H9 (cell line): Measurements from ENCODE around the gene SCYGR8. TPM values are rescaled to one million over a fixed set of nuclear protein-coding genes. Genes with fewer than 3 reads are reported as not detected.
"Not testable (repeated sequence)": the region's sequence is repeated elsewhere in the genome, so short reads cannot be mapped to it uniquely, and the experiment has no call there.

ENCODE experiments used
- DNase-seq: peaks from one replicate; pipeline ENCODE4 v3.0.0-alpha.2; 2017
- H2AFZ ChIP-seq: one replicate; pipeline ENCODE4 v1.6.1; 2013; ENCODE audit warnings: mild to moderate bottlenecking, low read length, control low read depth, moderate library complexity
- H2AK5ac ChIP-seq: 2 replicates; pipeline ENCODE4 v1.6.1; 2013; ENCODE audit warnings: low read length, control low read depth, mixed read lengths; ENCODE audit not compliant: insufficient read length
- H2BK120ac ChIP-seq: one replicate; pipeline ENCODE4 v1.6.1; 2013; ENCODE audit warnings: low read depth, mild to moderate bottlenecking, low read length, control low read depth, inconsistent platforms; ENCODE audit not compliant: poor library complexity, severe bottlenecking
- H2BK12ac ChIP-seq: 2 replicates; pipeline ENCODE4 v1.6.1; 2013; ENCODE audit warnings: low read length, control low read depth, mixed read lengths, low read depth; ENCODE audit not compliant: insufficient read length
- H2BK15ac ChIP-seq: 2 replicates; pipeline ENCODE4 v1.6.1; 2013; ENCODE audit warnings: low read depth, low read length, control low read depth
- H2BK20ac ChIP-seq: one replicate; pipeline ENCODE4 v1.6.1; 2013; ENCODE audit warnings: low read depth, mild to moderate bottlenecking, low read length, control low read depth, inconsistent platforms; ENCODE audit not compliant: poor library complexity, severe bottlenecking
- H2BK5ac ChIP-seq: 2 replicates; pipeline ENCODE4 v1.6.1; 2013; ENCODE audit warnings: low read length, control low read depth, mixed read lengths; ENCODE audit not compliant: insufficient read length
- H3K14ac ChIP-seq: 2 replicates; pipeline ENCODE4 v1.6.1; 2013; ENCODE audit warnings: low read length, control low read depth; ENCODE audit not compliant: insufficient read depth
- H3K18ac ChIP-seq: 2 replicates; pipeline ENCODE4 v1.6.1; 2013; ENCODE audit warnings: low read depth, mild to moderate bottlenecking, mixed read lengths, low read length, control low read depth; ENCODE audit not compliant: insufficient read length
- H3K23ac ChIP-seq: 2 replicates; pipeline ENCODE4 v1.6.1; 2013; ENCODE audit warnings: low read length, control low read depth, mixed read lengths, low read depth; ENCODE audit not compliant: insufficient read length
- H3K23me2 ChIP-seq: 2 replicates; pipeline ENCODE4 v1.6.1; 2013; ENCODE audit warnings: low read depth, mild to moderate bottlenecking, mixed read lengths, low read length, control low read depth; ENCODE audit not compliant: insufficient read length, poor library complexity, severe bottlenecking
- H3K27ac ChIP-seq: 2 replicates; pipeline ENCODE4 v1.5.1; 2013; ENCODE audit warnings: low read length, control low read depth, mixed read lengths, low read depth; ENCODE audit not compliant: insufficient read length
- H3K27me3 ChIP-seq: 2 replicates; pipeline ENCODE4 v1.6.1; 2013; ENCODE audit warnings: low read length, control low read depth, inconsistent platforms; ENCODE audit not compliant: insufficient read depth
- H3K4ac ChIP-seq: 2 replicates; pipeline ENCODE4 v1.6.1; 2013; ENCODE audit warnings: low read depth, mild to moderate bottlenecking, control low read depth, inconsistent platforms, low read length, moderate library complexity
- H3K4me1 ChIP-seq: 2 replicates; pipeline ENCODE4 v1.6.1; 2013; ENCODE audit warnings: low read length, control low read depth, inconsistent platforms; ENCODE audit not compliant: insufficient read depth
- H3K4me2 ChIP-seq: 2 replicates; pipeline ENCODE4 v1.6.1; 2013; ENCODE audit warnings: low read length, control low read depth, mixed read lengths; ENCODE audit not compliant: insufficient read length, insufficient read depth
- H3K56ac ChIP-seq: 2 replicates; pipeline ENCODE4 v1.6.1; 2013; ENCODE audit warnings: low read depth, mild to moderate bottlenecking, mixed read lengths, low read length, control low read depth; ENCODE audit not compliant: insufficient read length
- H3K79me1 ChIP-seq: 2 replicates; pipeline ENCODE4 v1.6.1; 2013; ENCODE audit warnings: low read depth, mild to moderate bottlenecking, moderate library complexity, low read length, control low read depth, inconsistent platforms; ENCODE audit not compliant: insufficient read depth, poor library complexity, severe bottlenecking
- H3K79me2 ChIP-seq: 2 replicates; pipeline ENCODE4 v1.6.1; 2013; ENCODE audit warnings: low read length, control low read depth, inconsistent platforms; ENCODE audit not compliant: insufficient read depth
- H3K9ac ChIP-seq: 2 replicates; pipeline ENCODE4 v1.6.1; 2013; ENCODE audit warnings: low read length, control low read depth, mixed read lengths; ENCODE audit not compliant: insufficient read length; ENCODE audit errors: extremely low read depth
- H3K9me3 ChIP-seq: one replicate; pipeline ENCODE4 v1.6.1; 2013; ENCODE audit warnings: low read depth, low read length, inconsistent platforms; ENCODE audit not compliant: control insufficient read depth
- H3T11ph ChIP-seq: one replicate; pipeline ENCODE4 v1.6.1; 2013; ENCODE audit warnings: mild to moderate bottlenecking, low read length, control low read depth, inconsistent platforms
- H4K20me1 ChIP-seq: one replicate; pipeline ENCODE4 v1.6.1; 2013; ENCODE audit not compliant: control insufficient read depth, insufficient read length, insufficient read depth
- H4K5ac ChIP-seq: 2 replicates; pipeline ENCODE4 v1.6.1; 2013; ENCODE audit warnings: low read depth, mild to moderate bottlenecking, mixed read lengths, low read length, control low read depth; ENCODE audit not compliant: insufficient read length
- H4K8ac ChIP-seq: replicated peaks from 2 replicates; pipeline ENCODE4 v1.6.1; 2013; ENCODE audit warnings: low read length, control low read depth, mixed read lengths, low read depth; ENCODE audit not compliant: insufficient read length
- H4K91ac ChIP-seq: 2 replicates; pipeline ENCODE4 v1.6.1; 2013; ENCODE audit warnings: low read depth, mild to moderate bottlenecking, moderate library complexity, mixed read lengths, low read length, control low read depth; ENCODE audit not compliant: insufficient read length
- H3K27ac Mint-ChIP-seq, 3 experiments: 2 replicates in 2 of 3; 3 replicates in 1 of 3; pipeline ENCODE4 v1.8.0; 2020 to 2021; ENCODE audit warnings: mixed read lengths in 3 of 3, mild to moderate bottlenecking in 1 of 3, moderate library complexity in 1 of 3
- H3K27me3 Mint-ChIP-seq: 2 replicates; pipeline ENCODE4 v1.8.0; 2021; ENCODE audit warnings: low read depth, mild to moderate bottlenecking, moderate library complexity, mixed read lengths
- H3K36me3 Mint-ChIP-seq, 3 experiments: 2 replicates in 2 of 3; 3 replicates in 1 of 3; pipeline ENCODE4 v1.8.0; 2020 to 2021; ENCODE audit warnings: low read depth in 3 of 3, mixed read lengths in 3 of 3; ENCODE audit not compliant: insufficient read depth in 1 of 3
- H3K4me1 Mint-ChIP-seq, 2 experiments: 2 replicates each; pipeline ENCODE4 v1.8.0; 2020; ENCODE audit warnings: mixed read lengths in 2 of 2
- H3K4me3 Mint-ChIP-seq, 2 experiments: 2 replicates in 1 of 2; 3 replicates in 1 of 2; pipeline ENCODE4 v1.8.0; 2020 to 2021; ENCODE audit warnings: mild to moderate bottlenecking in 2 of 2, mixed read lengths in 2 of 2, moderate library complexity in 1 of 2
- H3K9me3 Mint-ChIP-seq, 2 experiments: 2 replicates in 1 of 2; 3 replicates in 1 of 2; pipeline ENCODE4 v1.8.0; 2020; ENCODE audit warnings: mild to moderate bottlenecking in 2 of 2, mixed read lengths in 2 of 2, moderate library complexity in 1 of 2
- CTCF ChIP-seq: fragments of 200-600 bp; sonication (generic); conservative IDR thresholded peaks from 3 replicates; pipeline ENCODE4 v1.8.0; 2021; ENCODE audit warnings: antibody characterized with exemption, mild to moderate bottlenecking
- WGBS: extraction: QIAGEN DNeasy Blood & Tissue Kit; methylation state at CpG from one replicate; pipeline ENCODE4 v1.1.7; 2013; ENCODE audit warnings: missing lambda C conversion rate, low lambda C conversion rate, mixed read lengths; ENCODE audit not compliant: insufficient read length; ENCODE audit errors: extremely low coverage; 5-methylcytosine and 5-hydroxymethylcytosine counted together
- total RNA-seq: library from RNA; stranded (reverse); gene quantifications from 2 replicates; pipeline ENCODE4 v1.2.1, GENCODE V29; 2021

Gene SCYGR8
- total RNA-seq, 1 experiment from 2014 or later = not detected

GRCh38 chr2:227720680-227721079 lies 25.0 kb upstream of the SCYGR8 start:
- Histone ChIP-seq H3K79me2 (no peaks in the 10 kb centered on the region), H4K20me1 (no peaks in the 10 kb centered on the region), H3K79me1 (no peaks in the 10 kb centered on the region), H3K27ac (no peak overlapping the region), H3T11ph (no peak overlapping the region), H4K5ac (no peak overlapping the region), H3K27me3 (no peaks in the 10 kb centered on the region), H2BK20ac (no peak overlapping the region), H3K4me1 (no peaks in the 10 kb centered on the region), H2AFZ (no peak overlapping the region), H2AK5ac (no peak overlapping the region), H2BK120ac (no peak overlapping the region), H3K4me2 (no peak overlapping the region), H2BK15ac (no peak overlapping the region), H3K9me3 (no peaks in the 10 kb centered on the region), H3K9ac (no peak overlapping the region), H3K56ac (no peak overlapping the region), H3K18ac (no peak overlapping the region), H2BK5ac (no peak overlapping the region), H3K23ac (no peak overlapping the region), H3K4ac (no peak overlapping the region), H2BK12ac (no peak overlapping the region), H3K14ac (no peak overlapping the region), H4K91ac (no peak overlapping the region), H4K8ac (no peak overlapping the region), H3K23me2 (peaks cover 5% of the 10 kb centered on the region)
- peaks cover 11 to 16% of the 10 kb centered on the region in 2 experiments for H3K4me1 Mint-ChIP-seq
- TF ChIP-seq CTCF = no peak
- peaks cover 15% of the 10 kb centered on the region for H3K27me3 Mint-ChIP-seq
- H3K36me3 Mint-ChIP-seq = no peaks in the 10 kb centered on the region
- no peak for DNase-seq
- H3K27ac Mint-ChIP-seq = no peak overlapping the region
- WGBS = no CpG with 5 or more reads among the region's 4 CpGs
- H3K9me3 Mint-ChIP-seq = no peaks in the 10 kb centered on the region
- H3K4me3 Mint-ChIP-seq = no peak overlapping the region

GRCh38 chr2:227722821-227723220 lies 22.9 kb upstream of the SCYGR8 start:
- H3K79me1 ChIP-seq, H2AK5ac ChIP-seq, H3K9ac ChIP-seq, H3K9me3 ChIP-seq, H3K27me3 Mint-ChIP-seq, H3K27ac ChIP-seq, H3T11ph ChIP-seq, H4K91ac ChIP-seq, DNase-seq, H3K27ac Mint-ChIP-seq, H3K23me2 ChIP-seq, H3K23ac ChIP-seq, H3K9me3 Mint-ChIP-seq, H2BK12ac ChIP-seq, H3K79me2 ChIP-seq, H2BK5ac ChIP-seq, H3K27me3 ChIP-seq, H3K4me3 Mint-ChIP-seq, H3K36me3 Mint-ChIP-seq, H3K56ac ChIP-seq, H3K4me1 ChIP-seq, H3K18ac ChIP-seq, H3K4me2 ChIP-seq, H4K5ac ChIP-seq, H2AFZ ChIP-seq, H2BK15ac ChIP-seq, H3K14ac ChIP-seq, H4K8ac ChIP-seq, H3K4ac ChIP-seq, H2BK20ac ChIP-seq, H4K20me1 ChIP-seq, H3K4me1 Mint-ChIP-seq, H2BK120ac ChIP-seq: not testable (repeated sequence)
- no CpG with 5 or more reads among the region's 7 CpGs for WGBS
